H1 (cell line): ENCODE data around the gene RNF225. TPM values are rescaled to one million over a fixed set of nuclear protein-coding genes. Genes with fewer than 3 reads are reported as not detected.
"Not testable (repeated sequence)": the region's sequence is repeated elsewhere in the genome, so short reads cannot be mapped to it uniquely, and the experiment has no call there.

ENCODE experiments used
- CTCF ChIA-PET: fragments of 300-600 bp; sonication (Branson Sonifier 250); formaldehyde crosslinking; loops from one replicate; lab custom pipeline; 2021; ENCODE audit not compliant: partially characterized antibody; lab: Charles Lee
- POLR2A ChIA-PET: fragments of 300-600 bp; sonication (Branson Sonifier 250); formaldehyde crosslinking; loops from one replicate; lab custom pipeline; 2021; ENCODE audit warnings: inconsistent platforms; ENCODE audit not compliant: partially characterized antibody; lab: Charles Lee
- DNase-seq, 2 experiments: peaks; one replicate each; pipeline versions ENCODE4 v3.0.0 to v3.0.0-alpha.2; 2010 to 2022; ENCODE audit warnings: low spot score in 2 of 2, low read depth in 1 of 2, mixed read lengths in 1 of 2
- FAIRE-seq: peaks from 2 replicates; lab custom pipeline; 2011; peaks lifted over from hg19 to GRCh38; lab: Jason Lieb, UNC
- H2AFZ ChIP-seq: 2 replicates; pipeline ENCODE4 v1.8.1; 2012; ENCODE audit warnings: low read length, inconsistent platforms
- H2AK5ac ChIP-seq: 2 replicates; pipeline ENCODE4 v1.6.1; 2013; ENCODE audit warnings: low read depth, low read length
- H2BK120ac ChIP-seq: replicated peaks from 2 replicates; pipeline ENCODE3; 2013; ENCODE audit warnings: low read depth, low read length, inconsistent platforms
- H2BK12ac ChIP-seq: 2 replicates; pipeline ENCODE4 v1.6.1; 2013; ENCODE audit warnings: low read depth, low read length
- H2BK15ac ChIP-seq: 2 replicates; pipeline ENCODE4 v1.6.1; 2013; ENCODE audit warnings: low read length
- H2BK20ac ChIP-seq: 2 replicates; pipeline ENCODE4 v1.6.1; 2013; ENCODE audit warnings: low read length
- H2BK5ac ChIP-seq: 2 replicates; pipeline ENCODE4 v1.6.1; 2013; ENCODE audit warnings: low read depth, low read length
- H3K14ac ChIP-seq: 2 replicates; pipeline ENCODE4 v1.6.1; 2013; ENCODE audit warnings: inconsistent platforms; ENCODE audit not compliant: insufficient read length
- H3K18ac ChIP-seq: 2 replicates; pipeline ENCODE4 v1.6.1; 2013; ENCODE audit warnings: low read length; ENCODE audit errors: extremely low read depth
- H3K23ac ChIP-seq: 2 replicates; pipeline ENCODE4 v1.6.1; 2013; ENCODE audit warnings: inconsistent platforms; ENCODE audit not compliant: insufficient read length
- H3K23me2 ChIP-seq: 2 replicates; pipeline ENCODE4 v1.6.1; 2013; ENCODE audit warnings: low read depth, low read length
- H3K27ac ChIP-seq: 2 replicates; pipeline ENCODE4 v1.6.1; 2011; ENCODE audit warnings: low read depth, low read length, inconsistent platforms
- H3K27me3 ChIP-seq, 4 experiments: replicated peaks in 1 of 4; 1 replicate in 1 of 4; 2 replicates in 3 of 4; pipeline versions ENCODE4 v1.6.1 to v1.8.1; 2011 to 2013; ENCODE audit warnings: low read length in 3 of 4, mild to moderate bottlenecking in 3 of 4, inconsistent platforms in 2 of 4, mixed read lengths in 2 of 4, moderate library complexity in 1 of 4; ENCODE audit not compliant: control insufficient read depth in 3 of 4, insufficient read depth in 3 of 4; ENCODE audit errors: extremely low read depth in 1 of 4
- H3K36me3 ChIP-seq, 4 experiments: 2 replicates each; pipeline versions ENCODE4 v1.6.1 to v1.8.1; 2011 to 2013; ENCODE audit warnings: mild to moderate bottlenecking in 4 of 4, low read length in 3 of 4, moderate library complexity in 2 of 4, control low read depth in 1 of 4, inconsistent platforms in 1 of 4; ENCODE audit not compliant: insufficient read depth in 4 of 4, control insufficient read depth in 2 of 4
- H3K4ac ChIP-seq: replicated peaks from 2 replicates; pipeline ENCODE3; 2013; ENCODE audit warnings: low read length, low read depth, mixed read lengths, inconsistent platforms; ENCODE audit not compliant: insufficient read length
- H3K4me1 ChIP-seq, 4 experiments: replicated peaks in 1 of 4; 1 replicate in 1 of 4; 2 replicates in 3 of 4; pipeline versions ENCODE4 v1.6.1 to v1.8.1; 2011 to 2013; ENCODE audit warnings: low read length in 3 of 4, inconsistent platforms in 2 of 4, mixed read lengths in 1 of 4; ENCODE audit not compliant: insufficient read depth in 4 of 4, control insufficient read depth in 3 of 4
- H3K4me2 ChIP-seq, 2 experiments: 2 replicates each; pipeline versions ENCODE4 v1.6.1 to v1.8.1; 2011 to 2013; ENCODE audit warnings: low read depth in 2 of 2, low read length in 2 of 2, control low read depth in 1 of 2, inconsistent platforms in 1 of 2, mild to moderate bottlenecking in 1 of 2; ENCODE audit not compliant: insufficient read depth in 1 of 2
- H3K4me3 ChIP-seq, 4 experiments: fragments of 200-600, 300-600 bp in 1 of 4; sonication (generic), shearing (Covaris generic), sonication (Bioruptor Twin) in 1 of 4; 2 replicates each; pipeline versions ENCODE4 v1.5.1 to v1.8.1; 2011 to 2016; ENCODE audit warnings: low read length in 4 of 4, low read depth in 3 of 4, control low read depth in 2 of 4, inconsistent platforms in 2 of 4, mild to moderate bottlenecking in 2 of 4, mixed read lengths in 1 of 4, moderate library complexity in 1 of 4; ENCODE audit not compliant: insufficient read depth in 2 of 4; ENCODE audit errors: extremely low read depth in 1 of 4
- H3K56ac ChIP-seq: replicated peaks from 2 replicates; pipeline ENCODE3; 2013; ENCODE audit warnings: low read depth, mild to moderate bottlenecking, mixed read lengths, low read length, inconsistent platforms; ENCODE audit not compliant: insufficient read length
- H3K79me1 ChIP-seq: 2 replicates; pipeline ENCODE4 v1.6.1; 2013; ENCODE audit warnings: low read depth, low read length, control low read depth
- H3K79me2 ChIP-seq, 2 experiments: 2 replicates each; pipeline versions ENCODE4 v1.6.1 to v1.8.1; 2012 to 2013; ENCODE audit warnings: low read length in 2 of 2, mild to moderate bottlenecking in 2 of 2, inconsistent platforms in 1 of 2; ENCODE audit not compliant: insufficient read depth in 2 of 2, control insufficient read depth in 1 of 2
- H3K9ac ChIP-seq, 4 experiments: replicated peaks in 1 of 4; 1 replicate in 1 of 4; 2 replicates in 3 of 4; pipeline versions ENCODE4 v1.6.1 to v1.8.1; 2011 to 2013; ENCODE audit warnings: low read depth in 3 of 4, low read length in 3 of 4, control low read depth in 2 of 4, mild to moderate bottlenecking in 2 of 4, moderate library complexity in 2 of 4, inconsistent platforms in 1 of 4; ENCODE audit errors: extremely low read depth in 1 of 4
- H3K9me3 ChIP-seq, 2 experiments: 2 replicates each; pipeline versions ENCODE4 v1.6.1 to v1.8.1; 2012 to 2013; ENCODE audit warnings: mild to moderate bottlenecking in 2 of 2, moderate library complexity in 2 of 2, control low read depth in 1 of 2, inconsistent platforms in 1 of 2, low read depth in 1 of 2, low read length in 1 of 2, mixed read lengths in 1 of 2; ENCODE audit not compliant: insufficient read depth in 2 of 2
- H4K20me1 ChIP-seq, 2 experiments: replicated peaks in 1 of 2; 2 replicates each; pipeline versions ENCODE3 to v1.8.1; 2011 to 2013; ENCODE audit warnings: inconsistent platforms in 2 of 2, low read length in 2 of 2, mild to moderate bottlenecking in 1 of 2; ENCODE audit not compliant: insufficient read depth in 2 of 2, control insufficient read depth in 1 of 2
- H4K5ac ChIP-seq: 2 replicates; pipeline ENCODE4 v1.6.1; 2013; ENCODE audit warnings: low read length, low read depth, mixed read lengths, inconsistent platforms; ENCODE audit not compliant: insufficient read length
- H4K8ac ChIP-seq: 2 replicates; pipeline ENCODE4 v1.8.0; 2013; ENCODE audit warnings: mild to moderate bottlenecking, moderate library complexity, low read length, inconsistent platforms; ENCODE audit not compliant: insufficient read depth; ENCODE audit errors: extremely low read depth
- H4K91ac ChIP-seq: replicated peaks from 2 replicates; pipeline ENCODE3; 2013; ENCODE audit warnings: low read length, mixed read lengths, inconsistent platforms; ENCODE audit not compliant: insufficient read length
- CEBPB ChIP-seq: IDR thresholded peaks from 2 replicates; pipeline ENCODE4 v1.6.1; 2012; ENCODE audit warnings: low read depth, low read length
- WGBS, 2 experiments: shearing (Covaris generic) in 1 of 2; methylation state at CpG; one replicate each; pipeline versions ENCODE4 v1.1.6 to v1.1.7; 2013 to 2015; ENCODE audit warnings: low lambda C conversion rate in 2 of 2, mixed read lengths in 2 of 2, inconsistent platforms in 1 of 2, low coverage in 1 of 2, missing lambda C conversion rate in 1 of 2; ENCODE audit not compliant: insufficient replicate concordance in 2 of 2, insufficient coverage in 1 of 2, insufficient read length in 1 of 2; ENCODE audit errors: extremely low coverage in 1 of 2, missing lambda C conversion rate in 1 of 2; 5-methylcytosine and 5-hydroxymethylcytosine counted together
- polyA plus RNA-seq, 7 experiments: library from polyadenylated mRNA; depleted of rRNA in 3 of 7; stranded (reverse) in 5 of 7; unstranded in 2 of 7; fragments of >200 nt in 5 of 7; fragments of 200-250 nt in 2 of 7; gene quantifications; 1 replicate in 5 of 7; 2 replicates in 1 of 7; 4 replicates in 1 of 7; pipeline versions ENCODE4 v1.2.1 to v1.2.3, GENCODE V29; 2011 to 2013; ENCODE audit warnings: missing spikeins in 2 of 7, mixed read lengths in 2 of 7
- total RNA-seq: library from RNA; stranded (reverse); fragmentation: NEBNext Ultra II Directional; extraction: Animal tissue kit (Norgen Biotek cat#: 25700); gene quantifications from 2 replicates; pipeline ENCODE4 v1.2.1, GENCODE V29; 2021

The RNF225 gene
- total and polyA plus RNA-seq, 2 of the 8 experiments (the other 6 are each of a cell fraction or from before 2014, with no cell fraction given) = 0.17 to 1.0 TPM

- H3K23me2 ChIP-seq = not testable (repeated sequence)
- TF ChIP-seq CEBPB = 0 out of 2 replicates have a peak, but pooled peaks have one; percentile 5
- TF ChIP-seq, all 59 proteins: peak for 1; not testable (repeated sequence) for 58
- FAIRE-seq, H3K27ac ChIP-seq, H2AK5ac ChIP-seq, H3K56ac ChIP-seq, H2BK20ac ChIP-seq, H3K23ac ChIP-seq, DNase-seq, H3K9me3 ChIP-seq, H3K9ac ChIP-seq, H3K14ac ChIP-seq, H3K27me3 ChIP-seq, H4K91ac ChIP-seq, H2BK12ac ChIP-seq, H4K5ac ChIP-seq, H2BK15ac ChIP-seq, H3K79me1 ChIP-seq, H3K36me3 ChIP-seq, H3K4ac ChIP-seq, H3K79me2 ChIP-seq, H2BK5ac ChIP-seq, H3K4me1 ChIP-seq, H4K8ac ChIP-seq, H2BK120ac ChIP-seq, H3K18ac ChIP-seq, H4K20me1 ChIP-seq: not testable (repeated sequence)
- ChIA-PET POLR2A (interaction anchor here (0.7 to 11.4 kb wide), 11 partner anchors 8 to 165 kb away, joined by 3 to 102 read pairs (median 4); partner anchors contain the start of genes ZNF274, ZNF497, ZNF544 and ZSCAN22), CTCF (interaction anchor here (0.6 to 2.4 kb wide), 8 partner anchors 9 to 70 kb away, joined by 3 to 13 read pairs (median 5); partner anchors contain the start of gene ZNF837)
- 0 out of 2 replicates have a peak overlapping the region, but pooled peaks have one; percentile 63 for H2AFZ ChIP-seq
- 28% methylated on average over 12 of the region's 12 CpGs; no CpG with 5 or more reads in 1 of the 2 experiments for WGBS, 2 experiments
- peak overlapping the region; percentile 78 to 88 (median 82) for H3K4me3 ChIP-seq
- peak overlapping the region; percentile 76 to 78 for H3K4me2 ChIP-seq
These were observed 47.4 kb upstream of the RNF225 start for GRCh38 chr19:58348080-58348479.
